ENCODE measurements around the gene EVC2. TPM values are rescaled to one million over a fixed set of nuclear protein-coding genes. Genes with fewer than 3 reads are reported as not detected.

The EVC2 gene
- total and polyA plus RNA-seq, 9 of the 15 experiments (the other 6 are each of a cell fraction or from before 2014, with no cell fraction given), result 0.03 to 0.55 (median 0.38) TPM; not detected in 1

DNA sequence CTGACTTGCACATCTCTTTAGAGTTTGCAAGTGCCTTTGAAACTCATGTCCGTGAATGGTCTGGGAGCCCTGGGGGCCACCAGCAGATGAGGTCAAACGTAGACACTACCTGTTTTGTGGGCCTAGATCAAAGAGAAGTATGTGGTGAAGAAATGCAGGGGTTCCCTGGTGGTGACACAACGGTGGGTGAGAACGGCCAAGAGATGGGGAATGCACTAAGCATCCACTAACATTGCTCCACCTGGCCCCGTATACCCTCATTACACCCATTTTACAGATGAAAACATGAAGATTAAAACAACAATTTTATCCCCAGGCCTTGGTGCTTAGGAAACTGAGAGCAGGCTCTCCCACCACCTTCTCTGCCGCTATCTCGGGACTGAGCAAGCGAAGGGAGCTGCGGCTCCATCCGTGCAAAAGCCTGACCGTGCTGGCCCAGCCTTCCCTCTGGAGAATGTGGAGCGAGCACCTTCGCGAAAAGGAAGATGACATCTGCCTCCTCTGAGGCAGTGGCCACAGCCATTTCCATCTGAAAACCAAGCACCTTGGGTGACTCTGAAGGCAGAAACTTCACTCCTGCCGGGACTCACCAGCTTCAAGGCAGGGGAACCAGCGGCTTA is 91.9 kb downstream of the EVC2 start:
- peaks cover 0 to 7% of the 10 kb centered on the region in 2 experiments; a peak in 3 of 5 replicates for H3K27me3 ChIP-seq (ENCODE audit: control insufficient read depth in 2 of 2, insufficient read depth in 2 of 2, low read length in 2 of 2)
- H3K9ac ChIP-seq (ENCODE audit: insufficient read depth in 1 of 2, low read depth in 2 of 2, low read length in 2 of 2), result no peak overlapping the region
- H3K27ac ChIP-seq (ENCODE audit: extremely low read depth, low read depth, low read length), result no peak overlapping the region
- H3K9me1 ChIP-seq (ENCODE audit: control insufficient read depth, insufficient read depth, low read length), result no peaks in the 10 kb centered on the region
- no peaks in the 10 kb centered on the region for H3K36me3 ChIP-seq (ENCODE audit: control insufficient read depth, insufficient read depth, low read length)
- H2AFZ ChIP-seq (ENCODE audit: low read depth, low read length), result no peak overlapping the region
- no peaks in the 10 kb centered on the region for H3K79me2 ChIP-seq (ENCODE audit: control insufficient read depth, insufficient read depth, low read length)
- DNase-seq (ENCODE audit: extremely low read depth in 1 of 4, low spot score in 3 of 4), result no peak
- H3K4me1 ChIP-seq (replicated peaks in 1 of 2; ENCODE audit: control insufficient read depth in 2 of 2, insufficient read depth in 2 of 2, low read length in 2 of 2), result no peaks in the 10 kb centered on the region
- 12% methylated on average over 16 of the region's 16 CpGs for WGBS (ENCODE audit: insufficient coverage, low coverage, missing lambda C conversion rate)
- no peak for FAIRE-seq
- CTCF ChIA-PET (ENCODE audit: low intra/inter-chr PET ratio), result no interaction called here
- H3K9me3 ChIP-seq (replicated peaks; ENCODE audit: control insufficient read depth, insufficient read depth, low read depth, low read length), result no peaks in the 10 kb centered on the region
- in situ Hi-C loops (cut with MboI) (no loop called here), intact Hi-C loops (cut with micrococcal nuclease) (no loop called here)
- no peak for ATAC-seq
- no peak overlapping the region for H3K4me3 ChIP-seq
- no TSS peak for BruUV-seq (replicated peaks)
- POLR2A ChIA-PET, result no interaction called here
- no peak overlapping the region for H3K4me2 ChIP-seq (ENCODE audit: insufficient read depth, low read length)
- H4K20me1 ChIP-seq (replicated peaks; ENCODE audit: control insufficient read depth, insufficient read depth, low read length), result no peaks in the 10 kb centered on the region
- TF ChIP-seq ZNF324 (CRISPR knock-in tag; IDR thresholded peaks at IDR 0.05) (no peak), BRF1 (IDR thresholded peaks at IDR 0.05; ENCODE audit: borderline replicate concordance, extremely low read depth, insufficient read length) (no peak), ZNF140 (CRISPR knock-in tag; IDR thresholded peaks at IDR 0.05) (no peak), ZNF184 (CRISPR knock-in tag; IDR thresholded peaks at IDR 0.05) (no peak)

DNA sequence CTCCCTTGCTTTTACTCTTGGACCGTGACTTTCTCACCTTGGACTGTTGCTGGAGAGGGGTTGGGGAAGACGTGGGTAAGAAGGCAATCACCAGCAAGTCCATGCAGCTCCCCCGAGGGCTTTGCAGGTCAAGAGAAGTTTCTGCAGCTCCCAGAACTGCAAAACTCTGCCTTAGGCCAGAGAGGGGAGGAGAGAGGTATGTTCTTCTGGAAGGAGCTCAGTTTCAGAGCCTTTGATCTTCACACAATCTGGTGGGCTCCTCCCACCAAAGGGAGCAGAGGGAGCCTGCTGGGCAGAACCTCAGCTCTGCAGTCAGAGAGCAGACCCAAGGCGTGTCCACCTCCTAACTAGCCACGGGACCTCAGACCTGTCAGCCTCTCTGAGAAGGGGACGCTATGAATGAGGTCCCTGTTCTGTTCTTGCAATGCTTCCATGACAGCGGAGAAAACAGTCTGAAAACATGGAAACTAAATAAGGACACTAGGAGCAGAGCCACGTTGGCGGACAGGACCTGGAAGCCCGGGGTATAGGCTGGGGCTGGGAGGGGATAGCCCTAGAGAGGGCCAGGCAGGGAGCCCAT is 92.8 kb downstream of the EVC2 start:
- no peak for DNase-seq (ENCODE audit: extremely low read depth in 1 of 4, low spot score in 3 of 4)
- Histone ChIP-seq H3K9me3 (replicated peaks; ENCODE audit: control insufficient read depth, insufficient read depth, low read depth, low read length) (no peaks in the 10 kb centered on the region), H3K79me2 (ENCODE audit: control insufficient read depth, insufficient read depth, low read length) (no peaks in the 10 kb centered on the region), H2AFZ (ENCODE audit: low read depth, low read length) (no peak overlapping the region), H3K9ac (ENCODE audit: insufficient read depth in 1 of 2, low read depth in 2 of 2, low read length in 2 of 2) (no peak overlapping the region), H3K4me2 (ENCODE audit: insufficient read depth, low read length) (no peak overlapping the region), H3K27me3 (ENCODE audit: control insufficient read depth in 2 of 2, insufficient read depth in 2 of 2, low read length in 2 of 2) (peaks cover 0 to 7% of the 10 kb centered on the region in 2 experiments; a peak in 3 of 5 replicates), H3K36me3 (ENCODE audit: control insufficient read depth, insufficient read depth, low read length) (no peaks in the 10 kb centered on the region), H3K27ac (ENCODE audit: extremely low read depth, low read depth, low read length) (no peak overlapping the region), H3K9me1 (ENCODE audit: control insufficient read depth, insufficient read depth, low read length) (no peaks in the 10 kb centered on the region), H3K4me3 (no peak overlapping the region), H3K4me1 (replicated peaks in 1 of 2; ENCODE audit: control insufficient read depth in 2 of 2, insufficient read depth in 2 of 2, low read length in 2 of 2) (no peaks in the 10 kb centered on the region), H4K20me1 (replicated peaks; ENCODE audit: control insufficient read depth, insufficient read depth, low read length) (no peaks in the 10 kb centered on the region)
- FAIRE-seq, result no peak
- BruUV-seq (replicated peaks), result no TSS peak
- ChIA-PET POLR2A (interaction anchor here (0.6 kb wide), 1 partner anchor 167 kb away, joined by 3 read pairs; no protein-coding TSS in a partner anchor), CTCF (ENCODE audit: low intra/inter-chr PET ratio) (no interaction called here)
- in situ Hi-C loops (cut with MboI), result no loop called here
- ATAC-seq, result no peak
- 3% methylated on average over 10 of the region's 10 CpGs for WGBS (ENCODE audit: insufficient coverage, low coverage, missing lambda C conversion rate)
- TF ChIP-seq ARHGAP35 (IDR thresholded peaks at IDR 0.05; ENCODE audit: partially characterized antibody), result no peak
- TF ChIP-seq, protein P1, sequence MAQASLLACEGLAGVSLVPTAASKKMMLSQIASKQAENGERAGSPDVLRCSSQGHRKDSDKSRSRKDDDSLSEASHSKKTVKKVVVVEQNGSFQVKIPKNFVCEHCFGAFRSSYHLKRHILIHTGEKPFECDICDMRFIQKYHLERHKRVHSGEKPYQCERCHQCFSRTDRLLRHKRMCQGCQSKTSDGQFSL (CRISPR knock-in tag; IDR thresholded peaks at IDR 0.05), result no peak
- TF ChIP-seq, protein P1 (tag; IDR thresholded peaks at IDR 0.05), result no peak
- intact Hi-C loops (cut with micrococcal nuclease), result no loop called here
